ENCODE measurements around the gene CRYGN. TPM values are rescaled to one million over a fixed set of nuclear protein-coding genes. Genes with fewer than 3 reads are reported as not detected.

CRYGN gene
- total RNA-seq, 4 donors from 2014 or later: not detected

GRCh38 chr7:151484971-151485707 lies 45.2 kb upstream of the CRYGN start:
- Histone ChIP-seq H3K36me3 (peaks cover 0 to 40% (median 0%) of the 10 kb centered on the region in 3 donors), H3K27me3 (no peaks in the 10 kb centered on the region), H3K27ac (peak overlapping the region in 1 of 4 donors; percentile 18), H3K4me1 (no peaks in the 10 kb centered on the region), H3K4me3 (no peak overlapping the region), H3K9me3 (no peaks in the 10 kb centered on the region)
- DNase-seq: no peak
- TF ChIP-seq POLR2A (IDR thresholded peaks at IDR 0.05): no peak
- TF ChIP-seq CTCF (IDR thresholded peaks at IDR 0.05): no peak

- Histone ChIP-seq H3K4me1 (no peaks in the 10 kb centered on the region), H3K36me3 (peaks cover 0 to 25% (median 0%) of the 10 kb centered on the region in 3 donors), H3K4me3 (no peak overlapping the region), H3K27me3 (no peaks in the 10 kb centered on the region), H3K27ac (no peak overlapping the region), H3K9me3 (no peaks in the 10 kb centered on the region)
- no peak for DNase-seq
- no peak for TF ChIP-seq POLR2A (IDR thresholded peaks at IDR 0.05)
- no peak for TF ChIP-seq CTCF (IDR thresholded peaks at IDR 0.05)
Observed at GRCh38 chr7:151483711-151483983, 43.7 kb upstream of the CRYGN start.

DNA sequence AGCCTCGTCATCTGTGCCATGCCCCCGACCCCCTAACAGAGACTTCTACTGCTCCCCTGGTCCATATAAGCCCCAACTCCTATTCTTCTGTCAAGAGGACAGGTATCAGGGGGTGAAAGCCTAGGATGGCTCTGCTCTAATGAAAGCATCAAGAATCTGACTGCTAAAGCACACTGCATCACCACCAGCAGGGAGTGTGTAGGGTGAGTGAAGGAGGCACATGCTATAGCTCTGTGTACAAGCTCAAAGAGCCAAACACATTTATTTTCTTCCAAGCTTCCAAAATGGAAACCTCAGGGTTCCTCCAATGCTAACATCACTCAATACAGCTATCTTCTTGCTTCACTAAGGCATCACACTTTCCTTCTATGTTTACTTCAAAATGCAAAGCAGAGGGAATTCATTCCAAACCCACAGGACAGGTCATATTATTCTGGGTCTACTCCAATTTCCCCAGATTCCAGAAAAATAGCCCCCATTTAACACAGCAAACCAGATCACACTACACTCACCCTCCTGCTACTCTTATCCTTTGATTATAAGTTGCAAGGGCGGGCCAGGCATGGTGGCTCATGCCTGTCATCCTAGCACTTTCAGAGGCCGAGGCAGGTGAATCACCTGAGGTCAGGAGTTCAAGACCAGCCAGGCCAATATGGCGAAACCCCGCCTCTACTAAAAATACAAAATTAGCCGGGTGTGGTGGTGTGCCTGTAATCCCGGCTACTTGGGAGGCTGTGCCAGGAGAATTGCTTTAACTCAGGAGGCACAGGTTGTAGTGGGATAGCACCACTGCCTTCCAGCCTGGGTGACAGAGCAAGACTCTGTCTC lies 43.2 kb upstream of the CRYGN start:
- H3K27me3 ChIP-seq: no peaks in the 10 kb centered on the region
- peaks cover 0 to 25% (median 0%) of the 10 kb centered on the region in 3 donors for H3K36me3 ChIP-seq
- no peak for DNase-seq
- H3K4me3 ChIP-seq: no peak overlapping the region
- no peaks in the 10 kb centered on the region for H3K9me3 ChIP-seq
- H3K4me1 ChIP-seq: no peaks in the 10 kb centered on the region
- TF ChIP-seq CTCF (IDR thresholded peaks at IDR 0.05) (no peak), POLR2A (IDR thresholded peaks at IDR 0.05) (no peak)
- H3K27ac ChIP-seq: no peak overlapping the region

- TF ChIP-seq CTCF (IDR thresholded peaks at IDR 0.05) (no peak), POLR2A (IDR thresholded peaks at IDR 0.05) (no peak)
- Histone ChIP-seq H3K4me1 (no peaks in the 10 kb centered on the region), H3K27me3 (no peaks in the 10 kb centered on the region), H3K4me3 (no peak overlapping the region), H3K9me3 (no peaks in the 10 kb centered on the region), H3K36me3 (peaks cover 0 to 30% (median 0%) of the 10 kb centered on the region in 3 donors), H3K27ac (no peak overlapping the region)
- DNase-seq: no peak
Observed at GRCh38 chr7:151481650-151482505, 41.9 kb upstream of the CRYGN start.

DNA sequence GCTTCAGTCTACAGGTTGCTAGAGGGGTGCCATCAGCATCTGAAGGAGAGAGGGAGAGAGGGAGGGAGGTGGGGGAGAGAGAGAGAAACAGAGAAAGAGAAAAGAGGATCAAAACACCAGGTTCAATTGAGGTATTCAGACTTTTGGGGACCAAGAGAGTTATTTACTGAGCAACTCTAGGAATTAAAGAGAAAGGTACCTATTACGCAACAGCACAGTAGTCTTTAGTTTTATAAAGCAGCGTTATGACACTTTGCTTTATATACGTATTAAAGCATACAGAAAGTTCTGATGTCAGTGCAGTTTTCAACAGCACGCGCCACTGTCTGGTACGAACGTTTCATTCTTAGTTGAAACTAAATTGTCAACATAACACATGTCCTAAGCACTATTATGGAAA lies 37.9 kb upstream of the CRYGN start:
- DNase-seq: no peak
- H3K4me1 ChIP-seq: peaks cover 0 to 2% (median 0%) of the 10 kb centered on the region in 4 donors
- no peak overlapping the region for H3K4me3 ChIP-seq
- no peaks in the 10 kb centered on the region for H3K27me3 ChIP-seq
- no peaks in the 10 kb centered on the region for H3K9me3 ChIP-seq
- H3K27ac ChIP-seq: no peak overlapping the region
- TF ChIP-seq POLR2A (IDR thresholded peaks at IDR 0.05) (no peak), CTCF (IDR thresholded peaks at IDR 0.05) (no peak)
- H3K36me3 ChIP-seq: peaks cover 0 to 14% (median 0%) of the 10 kb centered on the region in 3 donors
